Measurements from ENCODE around the gene IDH3B.

The IDH3B gene

DNA sequence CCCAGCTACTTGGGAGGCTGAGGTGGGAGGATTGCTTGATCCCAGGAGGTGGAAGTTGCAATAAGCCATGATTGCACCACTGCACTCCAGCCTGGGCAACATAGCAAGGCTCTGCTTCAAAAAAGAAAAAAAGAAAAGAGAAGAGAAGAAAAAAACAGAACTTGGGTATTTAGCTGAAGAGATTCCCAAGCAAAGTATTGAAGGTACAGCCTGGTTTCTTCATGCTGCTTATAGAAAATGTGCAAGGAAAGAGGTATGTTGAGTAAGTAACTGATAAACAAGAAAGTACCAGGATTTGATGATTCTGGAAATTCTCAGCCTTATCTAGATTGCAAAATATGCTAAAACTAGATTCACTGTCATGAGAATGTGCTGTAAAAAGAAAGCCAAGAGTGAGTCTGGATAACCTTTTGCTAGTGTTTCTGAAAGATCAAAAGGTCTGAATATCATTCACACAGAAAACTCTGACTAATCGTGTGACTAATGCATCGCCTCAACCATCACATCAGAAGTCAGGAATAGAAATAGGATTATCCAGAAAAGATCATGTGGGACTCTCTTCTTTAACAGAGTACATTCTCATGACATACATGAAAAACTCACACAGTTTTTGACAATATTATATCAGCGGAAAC, 43.9 kb downstream of the IDH3B start:
- Histone ChIP-seq H3K27me3 (ENCODE audit: control insufficient read depth in 2 of 2, insufficient read depth in 2 of 2, low read length in 2 of 2) (no peaks in the 10 kb centered on the region), H3K27ac (ENCODE audit: low read depth in 2 of 2, low read length in 2 of 2) (no peak overlapping the region), H3K4me1 (ENCODE audit: control insufficient read depth in 2 of 2, insufficient read depth in 2 of 2, low read length in 2 of 2) (no peaks in the 10 kb centered on the region), H3K4me3 (ENCODE audit: low read length in 2 of 2) (no peak overlapping the region), H3K36me3 (ENCODE audit: control insufficient read depth in 2 of 2, insufficient read depth in 2 of 2, low read length in 2 of 2) (no peaks in the 10 kb centered on the region), H3K9me3 (ENCODE audit: control insufficient read depth in 2 of 2, low read length in 2 of 2) (no peaks in the 10 kb centered on the region), H3K9ac (ENCODE audit: low read depth in 1 of 2, low read length in 2 of 2) (no peak overlapping the region)

GRCh38 chr20:2619337-2619736, 44.7 kb downstream of the IDH3B start:
- Histone ChIP-seq H3K9me3 (ENCODE audit: control insufficient read depth in 2 of 2, low read length in 2 of 2) (no peaks in the 10 kb centered on the region), H3K4me3 (ENCODE audit: low read length in 2 of 2) (no peak overlapping the region), H3K36me3 (ENCODE audit: control insufficient read depth in 2 of 2, insufficient read depth in 2 of 2, low read length in 2 of 2) (no peaks in the 10 kb centered on the region), H3K4me1 (ENCODE audit: control insufficient read depth in 2 of 2, insufficient read depth in 2 of 2, low read length in 2 of 2) (no peaks in the 10 kb centered on the region), H3K9ac (ENCODE audit: low read depth in 1 of 2, low read length in 2 of 2) (no peak overlapping the region), H3K27me3 (ENCODE audit: control insufficient read depth in 2 of 2, insufficient read depth in 2 of 2, low read length in 2 of 2) (no peaks in the 10 kb centered on the region), H3K27ac (ENCODE audit: low read depth in 2 of 2, low read length in 2 of 2) (no peak overlapping the region)

DNA sequence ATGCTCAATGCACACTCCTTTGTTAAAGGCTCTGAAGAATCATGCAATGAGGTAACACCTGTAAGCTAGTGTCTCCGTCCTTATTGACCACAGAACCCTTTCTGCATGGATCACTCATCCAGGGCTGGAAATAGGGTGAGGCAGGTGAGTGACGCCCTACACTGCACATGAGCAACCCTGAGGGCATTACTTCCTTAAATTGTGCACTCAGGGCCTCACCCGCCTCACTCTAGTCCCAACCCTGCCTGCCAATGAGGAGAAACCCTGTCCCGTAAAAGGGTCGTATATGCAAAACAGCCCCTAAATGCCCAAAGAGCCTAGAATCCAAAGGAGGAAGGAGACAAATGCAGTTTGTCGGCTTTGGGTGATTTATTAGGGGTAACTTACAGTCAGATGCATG, 45.2 kb downstream of the IDH3B start:
- Histone ChIP-seq H3K9me3 (ENCODE audit: control insufficient read depth in 2 of 2, low read length in 2 of 2) (no peaks in the 10 kb centered on the region), H3K36me3 (ENCODE audit: control insufficient read depth in 2 of 2, insufficient read depth in 2 of 2, low read length in 2 of 2) (no peaks in the 10 kb centered on the region), H3K9ac (ENCODE audit: low read depth in 1 of 2, low read length in 2 of 2) (no peak overlapping the region), H3K27me3 (ENCODE audit: control insufficient read depth in 2 of 2, insufficient read depth in 2 of 2, low read length in 2 of 2) (no peaks in the 10 kb centered on the region), H3K4me3 (ENCODE audit: low read length in 2 of 2) (no peak overlapping the region), H3K4me1 (ENCODE audit: control insufficient read depth in 2 of 2, insufficient read depth in 2 of 2, low read length in 2 of 2) (no peaks in the 10 kb centered on the region), H3K27ac (ENCODE audit: low read depth in 2 of 2, low read length in 2 of 2) (no peak overlapping the region)

GRCh38 chr20:2617099-2617714, 46.8 kb downstream of the IDH3B start:
- no peaks in the 10 kb centered on the region for H3K27me3 ChIP-seq (ENCODE audit: control insufficient read depth in 2 of 2, insufficient read depth in 2 of 2, low read length in 2 of 2)
- no peaks in the 10 kb centered on the region for H3K36me3 ChIP-seq (ENCODE audit: control insufficient read depth in 2 of 2, insufficient read depth in 2 of 2, low read length in 2 of 2)
- H3K9ac ChIP-seq (ENCODE audit: low read depth in 1 of 2, low read length in 2 of 2): no peak overlapping the region
- no peaks in the 10 kb centered on the region for H3K9me3 ChIP-seq (ENCODE audit: control insufficient read depth in 2 of 2, low read length in 2 of 2)
- no peaks in the 10 kb centered on the region for H3K4me1 ChIP-seq (ENCODE audit: control insufficient read depth in 2 of 2, insufficient read depth in 2 of 2, low read length in 2 of 2)
- H3K4me3 ChIP-seq (ENCODE audit: low read length in 2 of 2): no peak overlapping the region
- H3K27ac ChIP-seq (ENCODE audit: low read depth in 2 of 2, low read length in 2 of 2): no peak overlapping the region

DNA sequence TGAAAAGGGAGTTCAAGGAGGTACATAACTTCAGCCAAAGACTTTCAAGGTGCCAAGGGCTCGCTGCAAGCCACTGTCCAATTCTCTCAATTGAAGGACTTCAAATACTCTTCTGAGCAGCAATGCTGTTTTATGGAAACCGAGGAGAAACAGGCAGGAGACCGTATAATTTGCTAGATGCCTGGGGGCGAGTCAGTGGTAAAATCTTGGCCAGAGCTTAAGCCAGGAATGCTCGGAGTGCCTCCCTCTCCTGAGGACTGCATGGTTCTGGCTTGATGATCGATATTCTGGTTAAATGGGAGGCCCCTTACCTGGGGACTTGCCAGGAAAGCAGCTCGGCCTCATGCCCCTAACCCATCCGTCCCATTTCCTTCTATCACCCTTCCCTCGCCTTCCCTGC, 47.4 kb downstream of the IDH3B start:
- H3K4me3 ChIP-seq (ENCODE audit: low read length in 2 of 2): no peak overlapping the region
- no peaks in the 10 kb centered on the region for H3K27me3 ChIP-seq (ENCODE audit: control insufficient read depth in 2 of 2, insufficient read depth in 2 of 2, low read length in 2 of 2)
- no peaks in the 10 kb centered on the region for H3K9me3 ChIP-seq (ENCODE audit: control insufficient read depth in 2 of 2, low read length in 2 of 2)
- H3K36me3 ChIP-seq (ENCODE audit: control insufficient read depth in 2 of 2, insufficient read depth in 2 of 2, low read length in 2 of 2): no peaks in the 10 kb centered on the region
- no peak overlapping the region for H3K9ac ChIP-seq (ENCODE audit: low read depth in 1 of 2, low read length in 2 of 2)
- no peak overlapping the region for H3K27ac ChIP-seq (ENCODE audit: low read depth in 2 of 2, low read length in 2 of 2)
- H3K4me1 ChIP-seq (ENCODE audit: control insufficient read depth in 2 of 2, insufficient read depth in 2 of 2, low read length in 2 of 2): no peaks in the 10 kb centered on the region

- Histone ChIP-seq H3K36me3 (ENCODE audit: control insufficient read depth in 2 of 2, insufficient read depth in 2 of 2, low read length in 2 of 2) (no peaks in the 10 kb centered on the region), H3K4me3 (ENCODE audit: low read length in 2 of 2) (no peak overlapping the region), H3K9ac (ENCODE audit: low read depth in 1 of 2, low read length in 2 of 2) (no peak overlapping the region), H3K27me3 (ENCODE audit: control insufficient read depth in 2 of 2, insufficient read depth in 2 of 2, low read length in 2 of 2) (no peaks in the 10 kb centered on the region), H3K27ac (ENCODE audit: low read depth in 2 of 2, low read length in 2 of 2) (no peak overlapping the region), H3K9me3 (ENCODE audit: control insufficient read depth in 2 of 2, low read length in 2 of 2) (peaks cover 0 to 4% of the 10 kb centered on the region in 2 donors), H3K4me1 (ENCODE audit: control insufficient read depth in 2 of 2, insufficient read depth in 2 of 2, low read length in 2 of 2) (no peaks in the 10 kb centered on the region)
These were observed 51.9 kb downstream of the IDH3B start for GRCh38 chr20:2612073-2612472.

DNA sequence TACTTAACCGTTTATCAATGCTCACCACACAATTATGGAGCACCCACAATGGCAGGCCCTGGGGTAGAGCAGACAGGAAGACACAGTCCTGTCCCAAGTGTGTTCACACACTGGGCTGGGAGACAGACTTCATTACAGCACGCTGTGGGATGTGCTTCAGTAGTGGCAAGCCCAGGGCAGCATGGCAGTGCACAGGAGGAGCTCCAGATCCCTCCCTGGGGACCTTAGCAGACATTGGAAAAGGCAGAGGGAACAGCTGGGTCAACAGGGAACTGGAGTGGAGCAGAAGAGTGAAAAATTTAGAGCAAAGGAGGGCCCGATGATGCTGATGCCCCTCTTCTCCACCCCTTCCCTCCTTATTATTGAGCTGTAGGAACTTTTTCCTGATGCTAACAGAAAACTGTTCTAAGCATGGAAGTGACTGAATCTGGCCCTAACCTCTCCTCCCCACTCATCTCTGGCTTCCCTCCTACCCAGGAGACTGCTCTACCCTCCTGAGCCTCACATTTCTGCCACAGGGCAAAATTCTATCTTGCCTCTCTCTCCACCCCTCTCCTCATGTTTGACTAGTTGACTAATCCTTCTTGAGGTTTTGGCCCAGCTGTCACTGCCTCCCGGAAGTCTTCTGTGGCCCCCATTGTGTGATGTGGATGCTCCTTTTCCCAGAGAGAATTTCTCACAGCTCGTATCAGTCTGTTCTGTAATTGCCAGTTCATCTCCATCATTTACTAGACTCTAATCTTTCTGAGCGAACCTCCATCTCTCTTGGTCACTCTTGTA, 52.9 kb downstream of the IDH3B start:
- Histone ChIP-seq H3K27ac (ENCODE audit: low read depth in 2 of 2, low read length in 2 of 2) (no peak overlapping the region), H3K27me3 (ENCODE audit: control insufficient read depth in 2 of 2, insufficient read depth in 2 of 2, low read length in 2 of 2) (no peaks in the 10 kb centered on the region), H3K9ac (ENCODE audit: low read depth in 1 of 2, low read length in 2 of 2) (no peak overlapping the region), H3K9me3 (ENCODE audit: control insufficient read depth in 2 of 2, low read length in 2 of 2) (peaks cover 0 to 5% of the 10 kb centered on the region in 2 donors), H3K36me3 (ENCODE audit: control insufficient read depth in 2 of 2, insufficient read depth in 2 of 2, low read length in 2 of 2) (no peaks in the 10 kb centered on the region), H3K4me1 (ENCODE audit: control insufficient read depth in 2 of 2, insufficient read depth in 2 of 2, low read length in 2 of 2) (no peaks in the 10 kb centered on the region), H3K4me3 (ENCODE audit: low read length in 2 of 2) (no peak overlapping the region)

DNA sequence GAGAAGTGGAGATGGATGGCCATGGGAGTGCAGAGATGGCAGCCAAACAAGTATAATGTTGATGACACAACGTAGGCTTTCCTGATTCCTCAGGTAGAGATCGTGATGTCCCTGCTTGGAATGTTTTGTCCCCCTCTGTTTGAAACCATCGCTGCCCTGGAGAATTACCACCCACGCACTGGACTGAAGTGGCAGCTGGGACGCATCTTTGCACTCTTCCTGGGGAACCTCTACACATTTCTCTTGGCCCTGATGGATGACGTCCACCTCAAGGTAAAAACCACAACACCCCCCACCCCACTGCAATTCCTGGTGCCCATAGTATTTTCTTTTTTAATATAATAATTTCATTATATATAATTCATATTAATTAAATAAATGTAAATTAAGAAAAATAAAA, 53.7 kb downstream of the IDH3B start:
- Histone ChIP-seq H3K27me3 (ENCODE audit: control insufficient read depth in 2 of 2, insufficient read depth in 2 of 2, low read length in 2 of 2) (no peaks in the 10 kb centered on the region), H3K9ac (ENCODE audit: low read depth in 1 of 2, low read length in 2 of 2) (no peak overlapping the region), H3K9me3 (ENCODE audit: control insufficient read depth in 2 of 2, low read length in 2 of 2) (peaks cover 0 to 5% of the 10 kb centered on the region in 2 donors), H3K4me3 (ENCODE audit: low read length in 2 of 2) (no peak overlapping the region), H3K27ac (ENCODE audit: low read depth in 2 of 2, low read length in 2 of 2) (no peak overlapping the region), H3K4me1 (ENCODE audit: control insufficient read depth in 2 of 2, insufficient read depth in 2 of 2, low read length in 2 of 2) (no peaks in the 10 kb centered on the region), H3K36me3 (ENCODE audit: control insufficient read depth in 2 of 2, insufficient read depth in 2 of 2, low read length in 2 of 2) (no peaks in the 10 kb centered on the region)
